GM21367 (cell line): ENCODE results near the gene CCL19.

Experiments used
- ATAC-seq: cut with Tn5 transposase; IDR thresholded peaks from one replicate; pipeline ENCODE4 v1.9.1; 2021; ENCODE audit not compliant: unreplicated experiment

Gene CCL19

DNA sequence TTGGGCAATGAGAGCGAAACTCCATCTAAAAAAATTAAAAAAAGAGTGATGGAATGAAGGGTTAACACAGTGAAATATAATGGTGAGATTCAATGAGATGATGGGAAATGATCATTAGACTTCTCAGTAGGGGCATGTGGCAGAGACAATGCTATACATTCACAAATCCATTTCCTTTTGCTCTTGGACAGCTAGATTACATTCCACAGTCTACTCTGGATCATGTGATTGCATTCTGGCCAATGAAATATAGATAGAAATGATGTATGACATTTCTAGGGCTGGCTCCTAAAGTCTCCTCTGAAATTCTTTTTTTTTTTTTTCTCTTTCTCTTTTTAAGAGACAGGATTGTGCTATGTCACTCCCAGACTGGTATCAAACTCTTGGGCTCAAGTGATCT lies 48.4 kb downstream of the CCL19 start:
- no peak for ATAC-seq
